Measurements from ENCODE around the gene DHRS4L2.
A peak's percentile ranks its signal among the peaks of the same experiment; 100 is the strongest.
"Not testable (repeated sequence)": the region's sequence is repeated elsewhere in the genome, so short reads cannot be mapped to it uniquely, and the experiment has no call there.

Gene DHRS4L2

GRCh38 chr14:24020520-24020919 is 31.8 kb downstream of the DHRS4L2 start:
- not testable (repeated sequence) for DNase-seq

GRCh38 chr14:24024939-24025418 is 36.2 kb downstream of the DHRS4L2 start:
- DNase-seq: not testable (repeated sequence)

GRCh38 chr14:24029687-24030086 is 41.0 kb downstream of the DHRS4L2 start:
- not testable (repeated sequence) for DNase-seq

GRCh38 chr14:24031331-24031730 is 42.6 kb downstream of the DHRS4L2 start:
- DNase-seq: not testable (repeated sequence)

- DNase-seq: peak in 1 of 2 donors; percentile 29
These were observed 44.1 kb downstream of the DHRS4L2 start for GRCh38 chr14:24032727-24033418.

GRCh38 chr14:24035769-24036168 is 47.0 kb downstream of the DHRS4L2 start:
- not testable (repeated sequence) for DNase-seq

GRCh38 chr14:24036169-24036962 is 47.6 kb downstream of the DHRS4L2 start:
- peak; percentile 71 to 74 for DNase-seq

- DNase-seq: not testable (repeated sequence)
These were observed 48.4 kb downstream of the DHRS4L2 start for GRCh38 chr14:24036963-24037657.

- DNase-seq: no peak
These were observed 48.9 kb downstream of the DHRS4L2 start for GRCh38 chr14:24037658-24038037.

- DNase-seq: no peak
These were observed 50.0 kb downstream of the DHRS4L2 start for GRCh38 chr14:24038686-24039085.

- DNase-seq: no peak
These were observed 52.0 kb downstream of the DHRS4L2 start for GRCh38 chr14:24040692-24041091.

GRCh38 chr14:24042746-24043145 is 54.0 kb downstream of the DHRS4L2 start:
- DNase-seq: no peak

- peak in 1 of 2 donors; percentile 36 for DNase-seq
These were observed 60.3 kb downstream of the DHRS4L2 start for GRCh38 chr14:24049002-24049401.

- DNase-seq: not testable (repeated sequence)
These were observed 62.0 kb downstream of the DHRS4L2 start for GRCh38 chr14:24050753-24051152.

GRCh38 chr14:24051176-24051788 is 62.6 kb downstream of the DHRS4L2 start:
- DNase-seq: no peak

- no peak for DNase-seq
These were observed 63.3 kb downstream of the DHRS4L2 start, which contains the start of gene CARMIL3 for GRCh38 chr14:24051789-24052655. CARMIL3 (plus strand) TSS chr14:24052009; CDS start chr14:24052154, 145 bp downstream.

GRCh38 chr14:24052656-24053547 is 64.2 kb downstream of the DHRS4L2 start:
- no peak for DNase-seq

- DNase-seq: no peak
These were observed 65.0 kb downstream of the DHRS4L2 start for GRCh38 chr14:24053548-24054323.

- no peak for DNase-seq
These were observed 65.6 kb downstream of the DHRS4L2 start for GRCh38 chr14:24054324-24054641.

GRCh38 chr14:24054646-24055045 is 65.9 kb downstream of the DHRS4L2 start:
- no peak for DNase-seq
